Measurements from ENCODE around the gene ZNF511. TPM values are rescaled to one million over a fixed set of nuclear protein-coding genes. Genes with fewer than 3 reads are reported as not detected.

ZNF511 gene
- total RNA-seq, 1 donor from 2014 or later, result 40.5 TPM

DNA sequence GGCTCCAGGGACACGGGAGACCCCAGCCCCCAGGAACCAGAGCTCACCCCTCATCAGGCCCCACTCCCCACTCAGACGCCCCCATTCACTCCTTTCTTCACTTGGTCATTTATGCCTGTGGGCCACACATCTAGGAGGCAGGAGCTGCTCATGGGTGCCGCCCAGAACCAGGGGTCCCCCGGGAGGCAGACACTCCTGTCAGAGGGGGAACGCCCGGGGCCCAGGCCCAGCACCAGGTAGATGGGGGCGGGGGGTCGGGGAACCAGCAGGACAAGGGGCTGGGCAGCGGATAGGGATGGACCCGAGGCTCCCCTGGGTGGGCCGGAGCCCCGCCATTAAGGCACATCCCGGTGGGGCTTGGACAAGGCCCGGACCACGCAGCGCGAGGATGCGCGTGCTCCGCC lies 16.1 kb downstream of the ZNF511 start:
- Histone ChIP-seq H3K9me3 (replicated peaks) (peaks cover 4% of the 10 kb centered on the region), H3K36me3 (no peaks in the 10 kb centered on the region), H3K4me1 (peaks cover 21% of the 10 kb centered on the region), H3K4me3 (peak overlapping the region; percentile 61), H3K27me3 (ENCODE audit: low read depth) (peaks cover 84% of the 10 kb centered on the region), H3K27ac (replicated peaks) (no peak overlapping the region)
- no peak for TF ChIP-seq CTCF (IDR thresholded peaks at IDR 0.05; ENCODE audit: borderline replicate concordance)
- intact Hi-C loops (cut with micrococcal nuclease), result loop anchor here (5.0 kb wide), 1 partner anchor 282 kb away; no protein-coding TSS in a partner anchor
- no peak for DNase-seq

GRCh38 chr10:133325440-133326222 lies 16.9 kb downstream of the ZNF511 start:
- H3K4me1 ChIP-seq, result peaks cover 24% of the 10 kb centered on the region
- peaks cover 4% of the 10 kb centered on the region for H3K9me3 ChIP-seq (replicated peaks)
- peak overlapping the region; percentile 61 for H3K4me3 ChIP-seq
- TF ChIP-seq CTCF (IDR thresholded peaks at IDR 0.05; ENCODE audit: borderline replicate concordance), result no peak
- intact Hi-C loops (cut with micrococcal nuclease), result loop anchor here (5.0 kb wide), 1 partner anchor 282 kb away; no protein-coding TSS in a partner anchor
- no peak for DNase-seq
- H3K36me3 ChIP-seq, result no peaks in the 10 kb centered on the region
- H3K27ac ChIP-seq (replicated peaks), result no peak overlapping the region
- peaks cover 80% of the 10 kb centered on the region for H3K27me3 ChIP-seq (ENCODE audit: low read depth)

DNA sequence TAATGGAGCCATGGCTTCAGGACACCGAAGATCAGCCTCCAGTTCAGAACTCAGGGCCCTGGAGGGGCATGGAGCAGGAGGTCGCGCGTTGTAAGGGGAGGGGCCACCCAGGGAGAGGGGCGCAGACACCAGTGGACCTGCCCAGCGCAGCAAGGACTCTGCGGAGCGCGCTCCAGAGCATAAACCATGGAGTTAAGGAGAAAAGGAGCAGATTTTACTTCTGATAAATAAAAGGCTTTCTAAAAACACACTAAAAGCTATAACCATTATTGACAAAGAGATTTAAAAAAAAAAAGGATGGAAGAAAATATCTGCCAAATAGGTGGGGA lies 17.5 kb downstream of the ZNF511 start:
- intact Hi-C loops (cut with micrococcal nuclease), result loop anchor here (5.0 kb wide), 1 partner anchor 281 kb away; no protein-coding TSS in a partner anchor
- H3K9me3 ChIP-seq (replicated peaks), result peaks cover under 1% of the 10 kb centered on the region
- H3K36me3 ChIP-seq, result no peaks in the 10 kb centered on the region
- peaks cover 24% of the 10 kb centered on the region for H3K4me1 ChIP-seq
- no peak overlapping the region for H3K27ac ChIP-seq (replicated peaks)
- H3K27me3 ChIP-seq (ENCODE audit: low read depth), result peaks cover 80% of the 10 kb centered on the region
- no peak for DNase-seq
- peak overlapping the region; percentile 61 for H3K4me3 ChIP-seq
- no peak for TF ChIP-seq CTCF (IDR thresholded peaks at IDR 0.05; ENCODE audit: borderline replicate concordance)

DNA sequence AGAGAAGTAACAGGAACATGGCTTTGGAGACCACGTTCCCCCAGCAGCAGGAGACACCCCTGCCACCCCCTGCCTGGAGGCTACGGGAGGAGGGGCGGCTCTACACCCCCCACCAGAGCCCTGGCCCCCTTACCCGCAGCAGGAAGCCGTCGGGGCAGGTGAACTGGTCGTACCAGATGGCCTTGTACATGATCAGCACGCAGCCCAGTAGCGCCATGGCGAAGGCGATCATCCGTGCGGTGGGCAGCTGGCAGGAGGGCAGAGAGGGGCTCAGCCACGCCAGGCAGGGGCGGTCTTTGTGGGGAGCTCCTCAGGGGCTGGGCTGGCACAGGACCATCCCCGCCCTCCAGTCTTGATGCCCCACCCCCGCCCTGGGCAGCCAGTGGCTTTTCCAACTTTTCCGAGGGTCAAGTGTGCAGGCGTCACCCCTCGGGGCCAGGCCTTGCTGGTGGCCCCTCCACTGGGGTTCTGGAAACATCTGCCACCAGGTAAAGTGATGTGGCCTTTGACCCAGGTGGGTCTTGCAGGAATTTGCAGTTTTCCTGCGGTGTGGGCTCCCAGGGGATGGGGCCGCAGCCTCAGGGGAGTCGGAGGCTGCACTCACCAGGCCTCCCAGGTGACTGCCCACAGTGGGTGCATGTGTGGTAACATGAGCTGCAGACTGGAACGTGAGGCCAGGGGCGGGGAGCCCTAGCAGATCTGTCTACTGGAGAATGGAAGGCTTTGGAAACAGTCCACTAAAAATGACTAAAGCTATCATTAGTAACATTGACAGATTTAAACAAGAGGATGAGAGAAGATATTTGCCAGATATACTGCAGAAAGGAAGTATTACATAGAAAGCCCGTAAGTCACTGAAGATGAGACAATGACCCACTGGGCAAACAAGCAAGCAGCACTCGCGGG lies 18.3 kb downstream of the ZNF511 start:
- no peak overlapping the region for H3K27ac ChIP-seq (replicated peaks)
- H3K4me3 ChIP-seq, result no peak overlapping the region
- TF ChIP-seq CTCF (IDR thresholded peaks at IDR 0.05; ENCODE audit: borderline replicate concordance), result no peak
- peaks cover 24% of the 10 kb centered on the region for H3K4me1 ChIP-seq
- DNase-seq, result no peak
- H3K36me3 ChIP-seq, result no peaks in the 10 kb centered on the region
- no peaks in the 10 kb centered on the region for H3K9me3 ChIP-seq (replicated peaks)
- H3K27me3 ChIP-seq (ENCODE audit: low read depth), result peaks cover 84% of the 10 kb centered on the region
- intact Hi-C loops (cut with micrococcal nuclease), result loop anchor here (5.0 kb wide), 1 partner anchor 280 kb away; no protein-coding TSS in a partner anchor

GRCh38 chr10:133327651-133328357 lies 19.1 kb downstream of the ZNF511 start:
- intact Hi-C loops (cut with micrococcal nuclease), result loop anchor here (5.0 kb wide), 1 partner anchor 279 kb away; no protein-coding TSS in a partner anchor

More at GRCh38 chr10:133327651-133328357, 19.1 kb downstream of the ZNF511 start:
- TF ChIP-seq CTCF (IDR thresholded peaks at IDR 0.05; ENCODE audit: borderline replicate concordance), result no peak
- no peaks in the 10 kb centered on the region for H3K36me3 ChIP-seq
- H3K4me3 ChIP-seq, result no peak overlapping the region
- H3K4me1 ChIP-seq, result peaks cover 24% of the 10 kb centered on the region
- peaks cover 92% of the 10 kb centered on the region for H3K27me3 ChIP-seq (ENCODE audit: low read depth)
- no peaks in the 10 kb centered on the region for H3K9me3 ChIP-seq (replicated peaks)
- H3K27ac ChIP-seq (replicated peaks), result no peak overlapping the region
- DNase-seq, result no peak
